ENCODE measurements around the gene MYH16. TPM values are rescaled to one million over a fixed set of nuclear protein-coding genes. Genes with fewer than 3 reads are reported as not detected.
"Not testable (repeated sequence)": the region's sequence is repeated elsewhere in the genome, so short reads cannot be mapped to it uniquely, and the experiment has no call there.

The MYH16 gene
- total RNA-seq, 1 donor from 2014 or later: not detected

- peaks cover 2% of the 10 kb centered on the region for H3K27me3 Mint-ChIP-seq (ENCODE audit: unreplicated experiment)
- peak overlapping the region; percentile 19 for H3K27ac Mint-ChIP-seq (ENCODE audit: unreplicated experiment)
- H3K9me3 Mint-ChIP-seq (ENCODE audit: unreplicated experiment): no peaks in the 10 kb centered on the region
These were observed 53.8 kb downstream of the MYH16 start for GRCh38 chr7:99326408-99326782.

DNA sequence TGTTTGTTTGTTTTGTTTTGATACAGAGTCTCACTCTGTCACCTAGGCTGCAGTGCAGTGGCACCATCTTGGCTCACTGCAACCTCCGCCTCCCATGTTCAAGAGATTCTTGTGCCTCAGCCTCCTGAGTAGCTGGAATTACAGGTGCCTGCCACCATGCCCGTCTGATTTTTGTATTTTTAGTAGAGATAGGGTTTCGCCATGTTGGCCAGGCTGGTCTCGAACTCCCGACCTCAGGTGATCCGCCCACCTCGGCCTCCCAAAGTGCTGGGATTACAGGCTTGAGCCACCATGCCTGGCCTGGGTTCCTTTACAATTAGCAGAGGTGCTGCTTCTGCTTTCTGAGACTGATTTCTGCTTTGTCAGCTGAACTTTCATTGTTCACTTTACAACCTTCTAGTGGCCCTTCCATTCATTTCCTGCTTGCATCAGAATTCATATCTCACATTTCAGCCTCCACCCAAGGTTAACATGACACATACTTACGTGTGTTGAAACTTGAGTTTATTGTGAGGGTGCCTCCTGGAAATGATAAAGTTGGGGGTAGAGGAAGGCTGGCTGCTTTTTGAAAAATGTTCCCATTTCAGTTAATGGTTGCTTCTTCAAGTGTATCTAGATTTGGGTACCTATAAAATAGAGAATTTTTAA is 57.8 kb downstream of the MYH16 start:
- H3K9me3 Mint-ChIP-seq (ENCODE audit: unreplicated experiment); H3K36me3 Mint-ChIP-seq (ENCODE audit: low read depth, unreplicated experiment); H3K4me3 Mint-ChIP-seq (ENCODE audit: unreplicated experiment); DNase-seq (ENCODE audit: low spot score); H3K27ac Mint-ChIP-seq (ENCODE audit: unreplicated experiment); H3K27me3 Mint-ChIP-seq (ENCODE audit: unreplicated experiment): not testable (repeated sequence)
- H3K4me1 Mint-ChIP-seq (ENCODE audit: unreplicated experiment): peaks cover 18% of the 10 kb centered on the region

More at GRCh38 chr7:99326408-99326782, 53.8 kb downstream of the MYH16 start:
- TF ChIP-seq, protein P1, sequence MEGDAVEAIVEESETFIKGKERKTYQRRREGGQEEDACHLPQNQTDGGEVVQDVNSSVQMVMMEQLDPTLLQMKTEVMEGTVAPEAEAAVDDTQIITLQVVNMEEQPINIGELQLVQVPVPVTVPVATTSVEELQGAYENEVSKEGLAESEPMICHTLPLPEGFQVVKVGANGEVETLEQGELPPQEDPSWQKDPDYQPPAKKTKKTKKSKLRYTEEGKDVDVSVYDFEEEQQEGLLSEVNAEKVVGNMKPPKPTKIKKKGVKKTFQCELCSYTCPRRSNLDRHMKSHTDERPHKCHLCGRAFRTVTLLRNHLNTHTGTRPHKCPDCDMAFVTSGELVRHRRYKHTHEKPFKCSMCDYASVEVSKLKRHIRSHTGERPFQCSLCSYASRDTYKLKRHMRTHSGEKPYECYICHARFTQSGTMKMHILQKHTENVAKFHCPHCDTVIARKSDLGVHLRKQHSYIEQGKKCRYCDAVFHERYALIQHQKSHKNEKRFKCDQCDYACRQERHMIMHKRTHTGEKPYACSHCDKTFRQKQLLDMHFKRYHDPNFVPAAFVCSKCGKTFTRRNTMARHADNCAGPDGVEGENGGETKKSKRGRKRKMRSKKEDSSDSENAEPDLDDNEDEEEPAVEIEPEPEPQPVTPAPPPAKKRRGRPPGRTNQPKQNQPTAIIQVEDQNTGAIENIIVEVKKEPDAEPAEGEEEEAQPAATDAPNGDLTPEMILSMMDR (IDR thresholded peaks at IDR 0.05; ENCODE audit: unreplicated experiment): no peak
- peaks cover 18% of the 10 kb centered on the region for H3K4me1 Mint-ChIP-seq (ENCODE audit: unreplicated experiment)
- H3K36me3 Mint-ChIP-seq (ENCODE audit: low read depth, unreplicated experiment): no peaks in the 10 kb centered on the region
- DNase-seq (ENCODE audit: low spot score): no peak
- H3K4me3 Mint-ChIP-seq (ENCODE audit: unreplicated experiment): peak overlapping the region; percentile 94

DNA sequence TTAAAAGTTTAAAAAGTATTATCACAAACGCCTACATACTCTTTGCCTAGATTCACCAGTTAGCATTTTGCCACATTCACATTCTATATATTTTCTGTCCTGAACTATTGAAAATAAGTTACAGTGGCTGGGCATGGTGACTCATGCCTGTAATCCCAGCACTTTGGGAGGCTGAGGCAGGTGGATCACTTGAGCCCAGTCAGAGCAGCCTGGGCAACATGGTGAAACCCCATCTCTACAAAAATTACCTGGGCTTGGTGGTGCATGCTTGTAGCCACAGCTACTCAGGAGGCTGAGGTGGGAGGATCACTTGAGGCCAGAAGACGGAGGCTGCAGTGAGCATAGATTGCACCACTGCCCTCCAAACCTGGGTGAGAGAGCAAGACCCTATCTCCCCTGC is 58.4 kb downstream of the MYH16 start:
- Mint-ChIP-seq H3K36me3 (ENCODE audit: low read depth, unreplicated experiment) (peaks cover 9% of the 10 kb centered on the region), H3K27me3 (ENCODE audit: unreplicated experiment) (peaks cover 2% of the 10 kb centered on the region), H3K4me1 (ENCODE audit: unreplicated experiment) (peaks cover 18% of the 10 kb centered on the region), H3K9me3 (ENCODE audit: unreplicated experiment) (no peaks in the 10 kb centered on the region), H3K4me3 (ENCODE audit: unreplicated experiment) (no peak overlapping the region), H3K27ac (ENCODE audit: unreplicated experiment) (no peak overlapping the region)
- TF ChIP-seq, protein P1 (IDR thresholded peaks at IDR 0.05; ENCODE audit: unreplicated experiment): no peak
- no peak for DNase-seq (ENCODE audit: low spot score)

DNA sequence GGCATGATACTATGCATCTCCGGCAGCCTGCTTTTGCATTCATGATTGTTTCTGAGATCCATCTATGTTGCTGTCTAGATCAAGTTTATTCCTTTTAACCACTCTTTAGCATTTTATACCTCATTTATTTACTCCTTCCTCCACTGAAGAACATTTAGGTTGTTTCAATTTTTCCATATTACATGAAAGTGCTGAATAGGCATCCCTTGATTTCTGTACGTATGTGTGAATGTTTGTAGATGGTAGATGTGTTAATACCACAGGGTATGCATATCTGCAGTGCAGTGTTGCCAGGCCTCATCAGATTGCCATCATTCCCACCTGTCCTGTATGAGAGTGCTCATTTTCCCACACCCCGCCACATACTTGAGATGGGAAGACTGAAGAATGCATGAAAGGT is 67.0 kb downstream of the MYH16 start:
- TF ChIP-seq, protein P1 (IDR thresholded peaks at IDR 0.05; ENCODE audit: unreplicated experiment): no peak
- DNase-seq (ENCODE audit: low spot score): no peak
- no peaks in the 10 kb centered on the region for H3K4me1 Mint-ChIP-seq (ENCODE audit: unreplicated experiment)
- H3K9me3 Mint-ChIP-seq (ENCODE audit: unreplicated experiment): no peaks in the 10 kb centered on the region
- H3K4me3 Mint-ChIP-seq (ENCODE audit: unreplicated experiment): no peak overlapping the region
- peaks cover 32% of the 10 kb centered on the region for H3K36me3 Mint-ChIP-seq (ENCODE audit: low read depth, unreplicated experiment)
- no peak overlapping the region for H3K27ac Mint-ChIP-seq (ENCODE audit: unreplicated experiment)
- H3K27me3 Mint-ChIP-seq (ENCODE audit: unreplicated experiment): peaks cover 4% of the 10 kb centered on the region

GRCh38 chr7:99340659-99341058 is 68.0 kb downstream of the MYH16 start:
- no peak for DNase-seq (ENCODE audit: low spot score)
- Mint-ChIP-seq H3K27ac (ENCODE audit: unreplicated experiment) (no peak overlapping the region), H3K4me1 (ENCODE audit: unreplicated experiment) (no peaks in the 10 kb centered on the region), H3K27me3 (ENCODE audit: unreplicated experiment) (peaks cover 4% of the 10 kb centered on the region), H3K4me3 (ENCODE audit: unreplicated experiment) (no peak overlapping the region), H3K9me3 (ENCODE audit: unreplicated experiment) (no peaks in the 10 kb centered on the region), H3K36me3 (ENCODE audit: low read depth, unreplicated experiment) (peaks cover 29% of the 10 kb centered on the region)
- TF ChIP-seq, protein P1 (IDR thresholded peaks at IDR 0.05; ENCODE audit: unreplicated experiment): no peak

Measured in endothelial cell (in vitro differentiated cells).